Activated T-cell treated with anti-CD3 and anti-CD28 coated beads for 48 hours (primary cell): Measurements from ENCODE around the gene TMEM203.
A peak's percentile ranks its signal among the peaks of the same experiment; 100 is the strongest.
"Not testable (repeated sequence)": the region's sequence is repeated elsewhere in the genome, so short reads cannot be mapped to it uniquely, and the experiment has no call there.

Experiments used
- DNase-seq: peaks from one replicate; pipeline ENCODE4 v3.0.0-alpha.2; 2020; ENCODE audit warnings: low read depth

The TMEM203 gene, protein sequence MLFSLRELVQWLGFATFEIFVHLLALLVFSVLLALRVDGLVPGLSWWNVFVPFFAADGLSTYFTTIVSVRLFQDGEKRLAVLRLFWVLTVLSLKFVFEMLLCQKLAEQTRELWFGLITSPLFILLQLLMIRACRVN

DNA sequence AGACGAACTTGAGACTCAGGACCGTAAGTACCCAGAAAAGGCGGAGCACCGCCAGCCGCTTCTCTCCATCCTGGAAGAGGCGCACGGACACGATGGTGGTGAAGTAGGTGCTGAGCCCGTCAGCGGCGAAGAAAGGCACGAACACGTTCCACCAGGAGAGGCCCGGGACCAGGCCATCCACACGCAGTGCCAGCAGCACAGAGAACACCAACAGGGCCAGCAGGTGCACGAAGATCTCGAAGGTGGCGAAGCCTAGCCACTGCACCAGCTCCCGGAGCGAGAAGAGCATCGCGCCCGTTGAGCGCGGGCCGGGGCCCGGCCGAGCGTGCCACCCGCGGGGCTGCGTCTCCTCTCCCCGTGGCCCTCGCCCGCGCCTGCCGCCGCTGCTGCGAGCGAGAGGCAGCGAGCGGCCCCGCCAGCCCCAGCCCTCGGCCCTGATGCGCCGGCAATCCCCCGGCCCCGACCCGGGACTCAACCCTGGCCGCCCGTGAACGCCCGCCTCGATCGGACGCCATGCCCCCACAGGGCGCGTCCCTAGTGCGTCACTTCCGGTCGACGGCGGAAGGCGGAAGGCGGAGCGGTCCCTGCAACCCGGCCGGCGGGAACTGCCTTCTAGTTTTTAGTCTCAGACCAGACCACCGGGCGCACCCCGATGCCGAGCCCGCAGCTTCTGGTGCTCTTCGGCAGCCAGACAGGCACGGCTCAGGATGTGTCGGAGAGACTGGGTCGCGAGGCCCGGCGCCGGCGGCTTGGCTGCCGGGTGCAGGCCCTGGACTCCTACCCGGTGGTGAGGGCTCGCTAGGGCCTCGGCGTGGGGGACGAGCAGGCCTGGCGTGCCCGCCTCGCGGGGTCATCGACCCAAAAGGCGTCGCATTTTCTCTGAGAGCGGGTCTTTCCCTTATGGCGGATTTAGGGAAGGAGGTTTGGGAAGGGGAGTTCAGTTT lies at the start of gene TMEM203, which contains the start of gene NDOR1:
Gene TMEM203, minus strand, starts transcription at position 523 of the 944 bp plus-strand sequence. Its CDS starts 234 bp downstream, at position 289.
Gene NDOR1, plus strand, starts transcription at position 575 of the 944 bp plus-strand sequence. Its CDS starts 78 bp downstream, at position 653.
- DNase-seq, result peak; percentile 93

DNA sequence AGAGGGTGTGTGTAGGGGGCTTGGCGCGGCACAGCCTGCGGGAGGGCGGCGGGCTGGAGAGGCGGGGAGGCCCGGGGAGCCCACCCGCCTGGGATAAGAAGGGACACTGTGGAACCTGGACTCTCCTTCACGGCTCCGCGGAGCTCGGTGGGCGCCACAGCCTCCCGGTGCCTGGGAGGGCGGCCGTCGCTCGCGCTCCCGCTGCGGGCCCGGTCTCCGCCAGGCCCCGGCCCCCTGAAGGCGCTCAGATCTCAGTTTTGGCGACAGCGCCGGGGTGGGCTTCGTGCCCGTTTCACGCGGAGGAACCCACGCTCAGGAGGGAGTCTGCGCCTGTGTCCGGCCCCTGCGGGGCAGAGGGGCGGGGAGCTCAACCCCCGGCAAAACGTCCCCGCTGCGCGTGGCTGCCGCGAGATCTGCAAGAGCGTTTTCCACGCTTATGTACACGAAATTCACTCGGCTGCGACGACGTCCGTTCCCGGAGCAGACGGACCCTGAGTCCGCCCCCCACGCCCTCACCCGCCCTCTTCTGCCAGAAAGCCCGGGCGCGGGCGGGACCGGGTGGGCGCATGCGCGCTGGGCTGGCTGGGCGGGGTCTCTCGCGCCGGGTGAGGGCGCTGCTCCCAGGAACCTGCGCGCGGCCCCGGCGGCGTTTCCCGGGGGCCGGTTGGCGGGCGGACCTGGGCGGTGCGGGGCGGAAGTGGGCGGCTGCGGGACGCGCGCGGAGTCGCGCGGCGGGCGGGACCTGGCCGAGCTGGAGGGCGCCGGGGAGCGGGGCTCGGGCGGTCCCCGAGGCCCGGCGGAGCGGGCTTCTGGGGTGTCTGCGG lies 49.4 kb upstream of the TMEM203 start, which contains the start of gene NELFB:
Gene NELFB, plus strand, starts transcription at position 704 of the 824 bp plus-strand sequence.
- peak; percentile 98 for DNase-seq

DNA sequence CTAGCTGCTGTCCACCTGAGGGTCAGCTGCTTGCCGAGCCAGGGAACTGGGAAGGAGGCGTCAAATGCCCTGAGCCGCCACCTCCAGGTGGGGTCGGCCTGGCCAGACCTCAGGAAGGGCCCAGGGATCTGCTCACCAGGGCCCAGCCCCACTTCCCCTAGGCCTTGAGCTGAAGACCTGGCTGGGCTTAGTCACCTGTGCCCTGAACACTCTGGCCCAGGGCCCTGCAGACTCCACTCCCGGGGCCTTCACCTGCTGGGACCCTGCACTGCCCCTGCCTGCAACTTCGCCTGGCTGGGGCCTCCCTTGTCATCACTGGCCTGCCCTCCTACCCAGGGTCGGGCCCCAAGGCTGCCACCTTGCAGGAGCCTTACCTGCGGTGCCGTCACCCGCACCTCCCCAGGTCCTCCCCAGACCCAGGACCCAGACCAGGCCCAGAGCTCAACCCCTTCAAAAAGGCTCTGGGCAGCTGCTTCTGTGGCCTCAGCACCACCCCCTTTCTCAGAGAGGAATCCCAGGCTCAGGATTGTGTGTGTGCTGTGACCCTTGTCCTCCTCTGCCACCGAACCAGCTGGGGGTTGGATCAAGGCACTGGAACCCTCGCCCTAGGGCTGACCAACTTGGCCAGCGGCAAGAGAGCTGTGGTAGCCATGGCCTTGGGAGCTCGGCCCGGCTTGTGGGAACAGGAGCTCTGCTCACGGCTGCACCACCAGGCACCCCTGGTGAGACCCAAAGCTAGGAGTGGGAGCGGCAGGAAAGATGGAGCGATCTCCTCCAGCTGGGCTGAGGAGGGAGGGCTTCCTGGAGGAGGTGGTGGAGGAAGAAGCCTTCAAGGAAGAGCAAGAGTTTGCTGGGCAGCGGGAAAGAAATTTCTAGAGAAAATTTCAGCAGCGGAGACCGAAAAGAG lies 48.5 kb upstream of the TMEM203 start:
- DNase-seq, result no peak

GRCh38 chr9:137252555-137253506 lies 47.4 kb upstream of the TMEM203 start:
- no peak for DNase-seq

DNA sequence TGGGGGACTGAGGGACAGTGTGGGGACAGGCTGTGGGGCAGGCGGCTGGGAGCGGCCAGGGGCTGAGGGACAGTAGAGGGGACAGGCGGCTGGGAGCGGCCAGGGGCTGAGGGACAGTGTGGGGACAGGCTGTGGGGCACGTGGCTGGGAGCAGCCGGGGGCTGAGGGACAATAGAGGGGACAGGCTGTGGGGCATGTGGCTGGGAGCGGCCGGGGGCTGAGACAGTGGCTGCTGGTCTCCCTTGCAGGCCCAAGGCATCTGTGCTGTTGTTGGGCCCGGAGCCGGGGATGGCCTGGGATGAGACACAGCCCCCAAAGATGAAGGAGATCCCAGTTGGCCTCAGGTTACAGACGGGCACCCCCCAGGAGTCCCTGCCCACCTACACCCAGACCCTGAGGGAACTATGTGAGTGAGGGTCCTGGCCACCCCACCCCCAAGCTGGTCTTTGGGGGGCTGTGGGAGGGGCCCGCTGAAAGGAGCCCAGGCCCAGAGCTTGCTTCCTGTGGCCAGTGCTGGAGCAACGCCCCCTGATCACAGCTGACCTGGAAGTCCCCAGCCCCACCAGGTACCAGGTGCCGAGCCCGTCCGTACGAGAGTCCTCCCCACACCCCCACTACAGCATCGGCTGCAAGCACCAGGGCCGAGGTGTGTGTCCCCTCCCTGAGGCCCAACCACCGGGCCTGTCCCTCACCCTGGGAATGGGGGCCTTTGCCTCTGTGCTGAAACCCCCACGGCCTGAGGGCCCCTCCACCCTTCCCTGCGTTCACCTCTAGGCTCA lies 46.2 kb upstream of the TMEM203 start:
- DNase-seq, result no peak

GRCh38 chr9:137251194-137251461 lies 45.7 kb upstream of the TMEM203 start, which contains the start of gene STPG3:
STPG3 (plus strand) TSS chr9:137251286; CDS start chr9:137251287, 1 bp downstream.
- no peak for DNase-seq

- no peak for DNase-seq
Measured at GRCh38 chr9:137250329-137251193, 45.1 kb upstream of the TMEM203 start.

DNA sequence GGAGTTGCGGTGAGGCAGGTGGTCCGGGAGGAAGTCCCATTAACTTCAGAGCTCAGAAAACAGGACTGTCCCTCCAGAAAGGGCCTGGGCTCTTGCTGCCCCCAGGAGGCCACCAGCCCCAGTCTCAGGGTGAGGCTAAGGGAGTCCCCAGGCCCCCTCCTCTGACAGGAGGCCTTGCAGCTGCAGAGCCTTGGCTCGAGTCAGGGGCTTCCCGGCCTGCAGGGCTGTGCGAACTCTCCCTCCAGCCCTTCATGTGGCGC lies 42.4 kb upstream of the TMEM203 start:
- DNase-seq, result no peak

GRCh38 chr9:137247135-137247915 lies 41.9 kb upstream of the TMEM203 start:
- no peak for DNase-seq

- DNase-seq, result no peak
Measured at GRCh38 chr9:137245450-137246421, 40.3 kb upstream of the TMEM203 start.

- DNase-seq, result no peak
Measured at GRCh38 chr9:137244486-137245449, 39.3 kb upstream of the TMEM203 start.

DNA sequence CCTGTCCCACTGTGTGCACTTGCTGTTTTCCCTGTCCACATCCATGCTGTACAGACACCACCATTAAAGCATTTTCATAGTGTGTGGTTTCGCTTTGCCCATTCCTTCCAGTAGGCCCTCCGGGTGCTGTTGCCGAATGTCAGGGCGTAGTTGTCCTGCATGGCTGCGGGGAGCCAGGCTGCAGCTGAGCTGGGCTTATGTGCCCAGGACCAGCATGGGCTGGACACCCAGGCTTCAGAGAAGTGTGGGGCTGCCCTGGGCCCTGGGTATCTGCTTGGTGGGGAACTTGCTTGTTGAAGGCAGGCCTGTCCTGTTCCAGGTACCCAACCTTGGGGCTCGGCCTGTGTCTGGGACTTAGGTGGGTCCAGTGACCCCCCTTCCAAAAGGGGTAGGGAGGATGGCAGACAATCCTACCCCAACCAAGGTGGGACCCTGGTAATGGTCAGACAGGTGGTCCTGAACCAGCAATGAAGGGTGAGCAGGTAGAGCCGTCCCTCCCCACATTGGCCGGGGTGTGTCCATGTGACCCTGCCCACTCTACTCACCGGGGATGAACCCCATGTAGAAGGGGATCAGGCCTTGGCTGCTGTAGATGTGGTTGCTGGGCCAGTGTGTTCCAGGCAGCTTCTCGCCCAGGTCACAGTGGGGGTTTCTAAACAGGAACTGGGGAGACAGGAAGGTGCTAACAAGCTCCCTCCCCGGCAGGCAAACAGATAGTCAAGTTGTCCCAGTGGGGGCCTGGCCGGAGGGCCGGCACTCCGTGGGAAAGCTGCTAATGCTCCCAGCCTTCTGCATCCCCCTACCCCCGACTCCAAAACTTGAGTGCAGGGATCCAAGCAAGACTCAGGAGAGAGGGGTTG lies 38.4 kb upstream of the TMEM203 start:
- DNase-seq, result no peak

- DNase-seq, result not testable (repeated sequence)
Measured at GRCh38 chr9:137243266-137243625, 37.8 kb upstream of the TMEM203 start.
